ENCODE results near the gene FAT2.

The FAT2 gene

DNA sequence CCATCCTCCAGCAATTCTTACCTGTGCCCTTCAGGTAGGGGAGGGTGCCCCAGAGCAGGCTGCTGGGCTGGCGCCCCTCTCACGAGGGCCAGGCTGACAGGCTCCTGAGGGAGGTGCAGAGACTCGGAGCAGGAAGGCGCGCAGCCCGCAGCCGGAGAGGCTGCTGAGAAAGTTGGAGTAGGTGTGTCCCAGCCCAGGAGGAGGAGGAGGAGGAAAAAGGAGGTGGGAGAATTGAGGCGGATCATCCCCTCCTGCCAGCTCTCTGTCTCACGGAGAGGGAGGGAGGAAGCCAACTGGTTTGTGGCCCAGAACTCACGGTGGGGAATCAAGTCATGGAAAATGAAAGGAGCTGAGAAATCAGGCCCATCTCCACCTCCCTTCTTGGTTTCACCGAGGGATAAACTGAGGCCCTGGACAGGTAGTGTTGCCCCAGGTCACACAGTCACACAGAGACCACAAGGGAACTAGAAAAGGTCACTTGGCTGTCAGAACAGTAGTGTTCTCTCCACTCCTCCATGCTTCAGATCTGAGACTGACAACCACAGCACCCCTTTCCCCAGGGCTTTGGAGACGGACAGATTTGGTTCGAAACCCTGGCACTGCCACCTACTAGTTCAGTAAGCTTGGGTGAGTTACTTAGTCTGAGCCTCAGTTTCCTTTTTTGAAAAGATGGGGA, at the start of gene FAT2:
TSS of gene FAT2 (minus strand) at position 188 of the 676 bp plus-strand sequence. CDS start 22,400 bp downstream, outside the sequence.
- Mint-ChIP-seq H3K4me3 (no peak within 1 kb of the TSS), H3K27me3 (ENCODE audit: low read depth) (no peaks in the 10 kb centered on the region), H3K9me3 (no peaks in the 10 kb centered on the region), H3K27ac (no peak within 1 kb of the TSS), H3K36me3 (ENCODE audit: low read depth) (no peaks in the 10 kb centered on the region), H3K4me1 (ENCODE audit: low read depth) (no peaks in the 10 kb centered on the region)
- no peak for DNase-seq (ENCODE audit: low spot score)

GRCh38 chr5:151638619-151639018, 47.5 kb upstream of the FAT2 start:
- H3K4me1 Mint-ChIP-seq (ENCODE audit: low read depth), result peaks cover 2% of the 10 kb centered on the region
- no peaks in the 10 kb centered on the region for H3K36me3 Mint-ChIP-seq (ENCODE audit: low read depth)
- H3K27me3 Mint-ChIP-seq (ENCODE audit: low read depth), result peaks cover 6% of the 10 kb centered on the region
- DNase-seq (ENCODE audit: low spot score), result no peak
- H3K4me3 Mint-ChIP-seq, result no peak overlapping the region
- no peaks in the 10 kb centered on the region for H3K9me3 Mint-ChIP-seq
- H3K27ac Mint-ChIP-seq, result no peak overlapping the region

DNA sequence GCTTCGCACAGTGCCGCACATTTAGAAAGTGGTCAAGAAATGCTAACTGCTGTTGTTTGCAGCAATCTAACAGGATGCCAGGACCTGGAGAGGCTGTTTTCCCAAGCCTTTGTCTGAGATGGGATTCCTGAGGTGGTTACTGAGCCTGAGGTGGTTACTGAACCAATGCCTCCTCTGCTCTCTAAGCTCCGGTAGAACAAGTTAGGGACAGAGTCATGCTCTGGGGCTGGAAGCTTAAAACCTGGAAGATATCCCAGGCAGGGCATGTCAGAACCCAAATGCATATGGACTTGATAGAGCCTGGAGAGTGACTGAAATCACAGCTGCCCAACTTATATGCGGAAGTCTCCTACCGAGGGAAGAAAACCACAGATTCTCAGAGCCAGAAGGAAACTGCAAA, 46.5 kb upstream of the FAT2 start:
- no peaks in the 10 kb centered on the region for H3K9me3 Mint-ChIP-seq
- H3K27me3 Mint-ChIP-seq (ENCODE audit: low read depth), result peaks cover 6% of the 10 kb centered on the region
- H3K4me1 Mint-ChIP-seq (ENCODE audit: low read depth), result peaks cover 2% of the 10 kb centered on the region
- no peak for DNase-seq (ENCODE audit: low spot score)
- H3K4me3 Mint-ChIP-seq, result no peak overlapping the region
- no peaks in the 10 kb centered on the region for H3K36me3 Mint-ChIP-seq (ENCODE audit: low read depth)
- no peak overlapping the region for H3K27ac Mint-ChIP-seq

DNA sequence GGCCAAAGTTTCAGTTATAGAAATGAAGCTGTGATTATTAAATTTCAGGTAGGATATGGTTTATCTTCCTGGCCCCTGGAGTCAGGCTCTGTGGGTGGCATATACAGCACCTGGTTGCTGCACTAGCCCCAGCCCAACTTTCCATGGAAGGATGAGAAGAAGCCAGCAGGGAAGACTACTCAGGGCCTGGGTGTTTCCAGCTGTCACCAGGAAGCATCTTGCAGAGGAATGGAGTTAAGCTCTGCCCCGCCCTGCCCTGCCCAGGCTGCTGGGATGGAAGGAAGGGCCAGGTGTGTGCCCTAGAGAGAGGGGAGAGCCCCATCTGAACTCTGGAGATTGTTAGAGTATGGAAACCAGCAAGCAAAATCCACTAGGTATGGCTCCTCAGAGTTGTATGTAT, 42.8 kb upstream of the FAT2 start:
- Mint-ChIP-seq H3K36me3 (ENCODE audit: low read depth) (no peaks in the 10 kb centered on the region), H3K27ac (no peak overlapping the region), H3K4me1 (ENCODE audit: low read depth) (no peaks in the 10 kb centered on the region), H3K9me3 (no peaks in the 10 kb centered on the region), H3K4me3 (no peak overlapping the region), H3K27me3 (ENCODE audit: low read depth) (peaks cover 5% of the 10 kb centered on the region)
- no peak for DNase-seq (ENCODE audit: low spot score)

DNA sequence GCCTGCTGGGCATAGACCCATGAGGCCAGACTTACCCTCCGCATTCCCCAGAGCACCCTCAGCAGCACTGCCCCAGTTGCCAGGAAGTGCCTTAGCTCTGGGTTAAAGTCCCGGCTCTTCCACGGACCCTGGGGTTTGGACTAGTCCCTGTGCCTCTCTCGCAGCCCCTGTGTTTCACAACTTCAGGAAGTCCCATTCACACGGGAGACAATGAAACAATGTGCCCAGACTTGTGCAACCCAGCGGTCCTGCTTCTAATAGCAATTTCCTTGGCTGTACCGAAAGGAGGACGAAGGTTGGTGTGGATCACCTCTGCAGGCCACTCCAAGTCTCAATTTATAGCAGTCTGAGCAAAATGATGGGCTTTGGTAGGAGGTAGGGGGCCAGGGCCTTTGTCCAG, 41.8 kb upstream of the FAT2 start:
- H3K27me3 Mint-ChIP-seq (ENCODE audit: low read depth), result peaks cover 5% of the 10 kb centered on the region
- H3K4me1 Mint-ChIP-seq (ENCODE audit: low read depth), result no peaks in the 10 kb centered on the region
- no peak for DNase-seq (ENCODE audit: low spot score)
- no peaks in the 10 kb centered on the region for H3K36me3 Mint-ChIP-seq (ENCODE audit: low read depth)
- H3K9me3 Mint-ChIP-seq, result no peaks in the 10 kb centered on the region
- H3K4me3 Mint-ChIP-seq, result no peak overlapping the region
- no peak overlapping the region for H3K27ac Mint-ChIP-seq

- no peaks in the 10 kb centered on the region for H3K9me3 Mint-ChIP-seq
- H3K36me3 Mint-ChIP-seq (ENCODE audit: low read depth), result no peaks in the 10 kb centered on the region
- no peak for DNase-seq (ENCODE audit: low spot score)
- H3K4me1 Mint-ChIP-seq (ENCODE audit: low read depth), result no peaks in the 10 kb centered on the region
- H3K27me3 Mint-ChIP-seq (ENCODE audit: low read depth), result peaks cover 5% of the 10 kb centered on the region
- H3K4me3 Mint-ChIP-seq, result no peak overlapping the region
- no peak overlapping the region for H3K27ac Mint-ChIP-seq
Measured at GRCh38 chr5:151632524-151632923, 41.4 kb upstream of the FAT2 start.

DNA sequence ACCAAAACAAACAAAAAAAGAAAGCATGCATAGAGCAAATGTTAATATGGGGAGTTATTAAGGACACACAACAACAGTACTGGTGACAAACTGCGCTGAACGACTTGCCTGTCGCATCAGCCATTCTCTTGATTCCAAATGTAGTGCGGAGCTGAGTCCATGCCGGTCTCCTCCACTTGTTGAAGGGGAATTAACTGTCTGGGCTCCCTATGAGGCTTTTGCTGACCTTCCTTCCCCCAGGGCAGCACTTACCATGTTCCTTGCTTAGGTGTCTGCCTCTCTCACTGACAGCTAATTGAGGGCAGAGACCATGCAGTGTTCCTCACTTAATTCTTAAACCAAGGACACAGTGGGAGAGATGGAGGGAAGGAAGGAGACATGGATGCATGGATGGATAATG, 40.8 kb upstream of the FAT2 start:
- H3K27me3 Mint-ChIP-seq (ENCODE audit: low read depth), result peaks cover 5% of the 10 kb centered on the region
- no peaks in the 10 kb centered on the region for H3K36me3 Mint-ChIP-seq (ENCODE audit: low read depth)
- no peaks in the 10 kb centered on the region for H3K4me1 Mint-ChIP-seq (ENCODE audit: low read depth)
- no peak overlapping the region for H3K4me3 Mint-ChIP-seq
- H3K9me3 Mint-ChIP-seq, result no peaks in the 10 kb centered on the region
- DNase-seq (ENCODE audit: low spot score), result no peak
- H3K27ac Mint-ChIP-seq, result no peak overlapping the region

DNA sequence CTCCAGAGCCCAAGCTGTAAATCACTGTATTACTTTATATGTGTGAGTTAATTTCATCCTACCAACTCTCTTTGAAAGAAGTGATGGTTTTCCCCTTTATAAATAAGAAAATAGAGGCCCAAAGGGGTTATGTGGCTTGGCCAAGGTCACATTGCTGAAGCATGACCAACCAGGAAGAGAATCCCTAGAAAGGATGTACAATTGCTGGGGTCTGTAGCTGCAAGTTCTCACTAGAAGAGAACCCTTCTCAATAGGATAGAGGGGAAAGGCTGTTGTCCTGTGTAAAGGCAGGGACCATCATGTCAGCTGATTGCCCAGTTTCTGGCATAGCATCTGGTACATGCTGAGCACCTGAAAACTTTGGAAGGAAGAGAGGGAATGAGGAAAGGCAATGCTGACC, 39.0 kb upstream of the FAT2 start:
- Mint-ChIP-seq H3K9me3 (no peaks in the 10 kb centered on the region), H3K27me3 (ENCODE audit: low read depth) (peaks cover 2% of the 10 kb centered on the region), H3K4me3 (no peak overlapping the region), H3K4me1 (ENCODE audit: low read depth) (no peaks in the 10 kb centered on the region), H3K27ac (no peak overlapping the region), H3K36me3 (ENCODE audit: low read depth) (no peaks in the 10 kb centered on the region)
- no peak for DNase-seq (ENCODE audit: low spot score)

GRCh38 chr5:151628112-151628823, 37.1 kb upstream of the FAT2 start:
- H3K36me3 Mint-ChIP-seq (ENCODE audit: low read depth), result no peaks in the 10 kb centered on the region
- peaks cover 2% of the 10 kb centered on the region for H3K27me3 Mint-ChIP-seq (ENCODE audit: low read depth)
- no peak for DNase-seq (ENCODE audit: low spot score)
- no peaks in the 10 kb centered on the region for H3K9me3 Mint-ChIP-seq
- H3K4me3 Mint-ChIP-seq, result no peak overlapping the region
- H3K4me1 Mint-ChIP-seq (ENCODE audit: low read depth), result no peaks in the 10 kb centered on the region
- no peak overlapping the region for H3K27ac Mint-ChIP-seq

DNA sequence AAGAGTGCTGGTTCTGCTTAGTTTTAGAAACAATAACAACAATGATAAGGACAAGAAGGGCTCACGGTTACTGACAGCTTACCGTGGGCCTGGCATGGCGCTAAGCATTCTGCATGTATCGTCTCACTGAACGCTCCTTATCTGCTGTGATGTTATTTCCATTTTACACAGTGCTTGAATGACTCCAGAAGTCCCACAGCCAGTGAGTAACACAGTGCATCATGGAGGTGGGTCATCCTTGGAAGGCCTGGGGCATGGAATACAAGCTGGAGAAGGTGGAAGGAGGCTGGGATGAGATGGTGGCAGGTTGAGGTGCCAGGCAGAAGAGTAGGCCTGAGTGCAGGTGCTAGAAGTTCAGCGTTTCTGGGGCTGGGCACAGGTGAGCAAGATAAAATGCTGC, 36.5 kb upstream of the FAT2 start:
- no peak for DNase-seq (ENCODE audit: low spot score)
- Mint-ChIP-seq H3K4me3 (no peak overlapping the region), H3K27ac (no peak overlapping the region), H3K9me3 (no peaks in the 10 kb centered on the region), H3K36me3 (ENCODE audit: low read depth) (no peaks in the 10 kb centered on the region), H3K27me3 (ENCODE audit: low read depth) (peaks cover 2% of the 10 kb centered on the region), H3K4me1 (ENCODE audit: low read depth) (no peaks in the 10 kb centered on the region)

- Mint-ChIP-seq H3K27ac (no peak overlapping the region), H3K9me3 (no peaks in the 10 kb centered on the region), H3K4me3 (no peak overlapping the region), H3K36me3 (ENCODE audit: low read depth) (no peaks in the 10 kb centered on the region), H3K4me1 (ENCODE audit: low read depth) (no peaks in the 10 kb centered on the region), H3K27me3 (ENCODE audit: low read depth) (peaks cover 2% of the 10 kb centered on the region)
- DNase-seq (ENCODE audit: low spot score), result no peak
Measured at GRCh38 chr5:151625285-151625684, 34.2 kb upstream of the FAT2 start.

- no peak overlapping the region for H3K4me3 Mint-ChIP-seq
- no peak overlapping the region for H3K27ac Mint-ChIP-seq
- H3K4me1 Mint-ChIP-seq (ENCODE audit: low read depth), result no peaks in the 10 kb centered on the region
- no peaks in the 10 kb centered on the region for H3K9me3 Mint-ChIP-seq
- no peak for DNase-seq (ENCODE audit: low spot score)
- H3K36me3 Mint-ChIP-seq (ENCODE audit: low read depth), result no peaks in the 10 kb centered on the region
- peaks cover under 1% of the 10 kb centered on the region for H3K27me3 Mint-ChIP-seq (ENCODE audit: low read depth)
Measured at GRCh38 chr5:151624476-151624875, 33.3 kb upstream of the FAT2 start.

GRCh38 chr5:151622367-151623088, 31.4 kb upstream of the FAT2 start:
- no peak overlapping the region for H3K4me3 Mint-ChIP-seq
- no peaks in the 10 kb centered on the region for H3K9me3 Mint-ChIP-seq
- DNase-seq (ENCODE audit: low spot score), result no peak
- H3K27me3 Mint-ChIP-seq (ENCODE audit: low read depth), result no peaks in the 10 kb centered on the region
- no peak overlapping the region for H3K27ac Mint-ChIP-seq
- H3K4me1 Mint-ChIP-seq (ENCODE audit: low read depth), result no peaks in the 10 kb centered on the region
- H3K36me3 Mint-ChIP-seq (ENCODE audit: low read depth), result no peaks in the 10 kb centered on the region

DNA sequence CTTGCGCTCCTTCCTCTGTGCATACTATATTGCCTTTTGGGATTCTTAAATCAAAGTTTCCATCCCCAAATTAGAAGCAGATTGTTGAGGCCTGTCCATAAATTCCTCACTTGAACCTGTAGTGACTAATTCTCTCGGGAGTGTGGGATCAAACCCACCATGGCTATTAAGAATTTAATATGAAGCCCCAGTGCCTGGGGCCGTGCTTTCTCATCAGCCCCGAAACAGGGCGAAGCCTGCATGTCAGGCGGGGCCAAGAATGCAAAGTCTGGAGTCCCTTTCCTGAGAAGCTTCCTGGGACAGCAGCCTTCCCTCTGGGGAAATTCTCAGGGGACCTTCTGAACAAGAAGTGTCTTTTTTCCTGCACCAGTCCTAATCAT, 29.3 kb upstream of the FAT2 start:
- Mint-ChIP-seq H3K36me3 (ENCODE audit: low read depth) (no peaks in the 10 kb centered on the region), H3K27ac (no peak overlapping the region), H3K9me3 (no peaks in the 10 kb centered on the region), H3K4me3 (no peak overlapping the region), H3K27me3 (ENCODE audit: low read depth) (no peaks in the 10 kb centered on the region), H3K4me1 (ENCODE audit: low read depth) (no peaks in the 10 kb centered on the region)
- DNase-seq (ENCODE audit: low spot score), result no peak

Data from T-helper 2 cell treated with Interferon-gamma antibody and Interleukin-4, amounts not matched to agents 5 μg/mL and 100 μg/mL, for 36 hours (primary cell).